ENCODE data around the gene SLC26A11. TPM values are rescaled to one million over a fixed set of nuclear protein-coding genes. Genes with fewer than 3 reads are reported as not detected.

Gene SLC26A11
- total and polyA plus RNA-seq, 12 donors, result 14.0 to 101 (median 50.5) TPM

DNA sequence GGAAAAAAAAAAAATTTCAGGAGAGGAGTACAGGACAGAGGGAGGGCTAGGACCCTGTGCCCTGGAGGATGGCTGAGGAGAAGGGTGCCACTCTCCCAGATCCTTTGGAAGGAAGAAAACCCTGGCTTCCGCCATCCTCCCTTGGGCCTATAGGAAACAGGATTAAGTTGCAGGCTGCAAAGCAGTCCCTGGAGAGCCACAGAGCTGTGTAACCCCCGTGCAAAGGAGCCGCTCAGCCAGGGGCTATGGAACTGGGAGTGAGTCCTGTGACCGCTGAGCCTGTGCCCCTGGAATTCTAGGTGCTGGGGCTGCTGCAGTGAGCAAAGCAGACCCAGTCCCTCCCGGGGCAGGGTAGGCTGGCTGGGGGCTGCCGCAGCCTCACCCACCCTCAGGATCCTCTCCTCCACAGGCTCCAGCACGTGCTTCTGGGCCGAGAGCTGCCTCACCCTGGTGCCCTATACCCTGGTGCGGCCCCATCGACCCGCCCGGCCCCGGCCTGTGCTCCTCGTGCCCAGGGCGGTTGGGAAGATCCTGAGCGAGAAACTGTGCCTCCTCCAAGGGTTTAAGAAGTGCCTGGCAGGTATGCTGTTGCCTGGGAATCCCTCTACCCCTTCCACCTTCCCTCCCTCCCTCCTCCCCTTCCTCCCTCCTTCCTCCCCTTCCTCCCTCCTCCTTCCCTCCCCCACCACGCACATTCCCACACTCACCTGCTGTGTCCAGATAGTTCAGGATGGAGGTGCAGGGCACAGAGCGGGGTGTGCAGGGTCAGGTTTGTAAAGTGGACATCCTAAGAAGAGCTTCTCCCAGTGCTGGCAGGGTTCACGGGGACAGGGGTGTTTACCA, 15.4 kb upstream of the SLC26A11 start:
- Histone ChIP-seq H3K4me3 (no peak overlapping the region), H3K27ac (no peak overlapping the region), H3K9me3 (replicated peaks in 1 of 3) (no peaks in the 10 kb centered on the region), H3K36me3 (replicated peaks in 1 of 2) (peaks cover 0 to 16% of the 10 kb centered on the region in 2 donors), H3K4me1 (replicated peaks in 1 of 2) (no peaks in the 10 kb centered on the region), H3K27me3 (no peaks in the 10 kb centered on the region)
- intact Hi-C loops (cut with DNase I), result no loop called here
- WGBS, 4 donors, result 82 to 90% (median 88%) methylated on average over 15 to 19 of the region's 19 CpGs
- TF ChIP-seq, protein P1, sequence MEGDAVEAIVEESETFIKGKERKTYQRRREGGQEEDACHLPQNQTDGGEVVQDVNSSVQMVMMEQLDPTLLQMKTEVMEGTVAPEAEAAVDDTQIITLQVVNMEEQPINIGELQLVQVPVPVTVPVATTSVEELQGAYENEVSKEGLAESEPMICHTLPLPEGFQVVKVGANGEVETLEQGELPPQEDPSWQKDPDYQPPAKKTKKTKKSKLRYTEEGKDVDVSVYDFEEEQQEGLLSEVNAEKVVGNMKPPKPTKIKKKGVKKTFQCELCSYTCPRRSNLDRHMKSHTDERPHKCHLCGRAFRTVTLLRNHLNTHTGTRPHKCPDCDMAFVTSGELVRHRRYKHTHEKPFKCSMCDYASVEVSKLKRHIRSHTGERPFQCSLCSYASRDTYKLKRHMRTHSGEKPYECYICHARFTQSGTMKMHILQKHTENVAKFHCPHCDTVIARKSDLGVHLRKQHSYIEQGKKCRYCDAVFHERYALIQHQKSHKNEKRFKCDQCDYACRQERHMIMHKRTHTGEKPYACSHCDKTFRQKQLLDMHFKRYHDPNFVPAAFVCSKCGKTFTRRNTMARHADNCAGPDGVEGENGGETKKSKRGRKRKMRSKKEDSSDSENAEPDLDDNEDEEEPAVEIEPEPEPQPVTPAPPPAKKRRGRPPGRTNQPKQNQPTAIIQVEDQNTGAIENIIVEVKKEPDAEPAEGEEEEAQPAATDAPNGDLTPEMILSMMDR (IDR thresholded peaks at IDR 0.05), result no peak
- no peak for TF ChIP-seq POLR2A (IDR thresholded peaks at IDR 0.05)
- no peak for DNase-seq

GRCh38 chr17:80205811-80206210, 14.4 kb upstream of the SLC26A11 start:
- Histone ChIP-seq H3K36me3 (replicated peaks in 1 of 2) (peaks cover 0 to 26% of the 10 kb centered on the region in 2 donors), H3K4me1 (replicated peaks in 1 of 2) (no peaks in the 10 kb centered on the region), H3K27me3 (no peaks in the 10 kb centered on the region), H3K27ac (no peak overlapping the region), H3K4me3 (no peak overlapping the region), H3K9me3 (replicated peaks in 1 of 3) (no peaks in the 10 kb centered on the region)
- TF ChIP-seq, protein P1 (IDR thresholded peaks at IDR 0.05), result no peak
- no peak for TF ChIP-seq POLR2A (IDR thresholded peaks at IDR 0.05)
- no peak for DNase-seq
- intact Hi-C loops (cut with DNase I), result no loop called here
- WGBS, 4 donors, result 91 to 95% (median 92%) methylated on average over 13 of the region's 13 CpGs

GRCh38 chr17:80208050-80208449, 12.2 kb upstream of the SLC26A11 start:
- Histone ChIP-seq H3K27me3 (no peaks in the 10 kb centered on the region), H3K9me3 (replicated peaks in 1 of 3) (no peaks in the 10 kb centered on the region), H3K36me3 (replicated peaks in 1 of 2) (peaks cover 0 to 45% of the 10 kb centered on the region in 2 donors), H3K4me3 (no peak overlapping the region), H3K27ac (no peak overlapping the region), H3K4me1 (replicated peaks in 1 of 2) (no peaks in the 10 kb centered on the region)
- TF ChIP-seq, protein P1 (IDR thresholded peaks at IDR 0.05), result no peak
- TF ChIP-seq POLR2A (IDR thresholded peaks at IDR 0.05), result no peak
- intact Hi-C loops (cut with DNase I), result no loop called here
- peak in 1 of 7 donors; percentile 48 for DNase-seq
- WGBS, 4 donors, result 88 to 100% (median 96%) methylated on average over 1 to 16 of the region's 16 CpGs

GRCh38 chr17:80209765-80210164, 10.5 kb upstream of the SLC26A11 start:
- no peak for DNase-seq
- intact Hi-C loops (cut with DNase I), result no loop called here
- peaks cover 0 to 62% of the 10 kb centered on the region in 2 donors for H3K36me3 ChIP-seq (replicated peaks in 1 of 2)
- WGBS, 4 donors, result 89 to 97% (median 92%) methylated on average over 9 to 12 of the region's 12 CpGs
- TF ChIP-seq POLR2A (IDR thresholded peaks at IDR 0.05), result no peak
- TF ChIP-seq, protein P1 (IDR thresholded peaks at IDR 0.05), result no peak
- H3K9me3 ChIP-seq (replicated peaks in 1 of 3), result no peaks in the 10 kb centered on the region
- no peaks in the 10 kb centered on the region for H3K27me3 ChIP-seq
- H3K4me1 ChIP-seq (replicated peaks in 1 of 2), result no peaks in the 10 kb centered on the region
- no peak overlapping the region for H3K27ac ChIP-seq
- no peak overlapping the region for H3K4me3 ChIP-seq
